Retinal pigment epithelial cell (primary cell): ENCODE data around the gene ADAMTS2.

Experiments used
- DNase-seq: peaks from one replicate; pipeline ENCODE4 v3.0.0-alpha.2; 2010; ENCODE audit warnings: low read depth
- H3K4me3 ChIP-seq: 2 replicates; pipeline ENCODE4 v1.5.1; 2011; ENCODE audit warnings: mild to moderate bottlenecking, low read length, control low read depth, moderate library complexity
- CTCF ChIP-seq: conservative IDR thresholded peaks from 2 replicates; pipeline ENCODE4 v1.5.1; 2011; ENCODE audit warnings: low read depth, low read length, control low read depth, inconsistent platforms

ADAMTS2 gene

GRCh38 chr5:179261301-179262125 is 83.7 kb downstream of the ADAMTS2 start:
- no peak overlapping the region for H3K4me3 ChIP-seq
- no peak for DNase-seq
- peak; percentile 43 for TF ChIP-seq CTCF

GRCh38 chr5:179260324-179261070 is 84.8 kb downstream of the ADAMTS2 start:
- DNase-seq = no peak
- TF ChIP-seq CTCF = no peak
- H3K4me3 ChIP-seq = no peak overlapping the region

- no peak overlapping the region for H3K4me3 ChIP-seq
- no peak for TF ChIP-seq CTCF
- DNase-seq = no peak
These were observed 85.4 kb downstream of the ADAMTS2 start for GRCh38 chr5:179259731-179260323.

- TF ChIP-seq CTCF = no peak
- H3K4me3 ChIP-seq = no peak overlapping the region
- no peak for DNase-seq
These were observed 86.1 kb downstream of the ADAMTS2 start for GRCh38 chr5:179258922-179259730.

- no peak for TF ChIP-seq CTCF
- DNase-seq = no peak
- H3K4me3 ChIP-seq = no peak overlapping the region
These were observed 87.0 kb downstream of the ADAMTS2 start for GRCh38 chr5:179258001-179258921.

- no peak for DNase-seq
- no peak overlapping the region for H3K4me3 ChIP-seq
- TF ChIP-seq CTCF = no peak
These were observed 88.0 kb downstream of the ADAMTS2 start for GRCh38 chr5:179257176-179257682.
